AG04449 (cell line): ENCODE data around the gene NCOA4.

Experiments
- CTCF ChIA-PET: fragments of 350-600 bp; formaldehyde crosslinking; extraction: SDS; loops from one replicate; lab custom pipeline; 2021; ENCODE audit warnings: antibody characterized with exemption; lab: Yijun Ruan, JAX
- POLR2A ChIA-PET: fragments of 400-600, 350-600 bp; formaldehyde crosslinking; extraction: SDS; loops from one replicate; lab custom pipeline; 2020; ENCODE audit warnings: antibody characterized with exemption, inconsistent platforms; lab: Yijun Ruan, JAX
- DNase-seq: peaks from one replicate; pipeline ENCODE4 v3.0.0-alpha.2; 2010; ENCODE audit warnings: low read depth, low spot score
- H3K4me3 ChIP-seq: 2 replicates; pipeline ENCODE4 v1.5.1; 2011; ENCODE audit warnings: low read depth, mild to moderate bottlenecking, control low read depth, low read length
- TF ChIP-seq, protein P1 (sequence below): IDR thresholded peaks from one replicate; pipeline ENCODE4 v1.5.1; 2011; ENCODE audit warnings: mild to moderate bottlenecking, moderate library complexity, low read length, control low read depth, inconsistent platforms; ENCODE audit not compliant: insufficient read depth; ENCODE audit errors: missing control alignments

NCOA4 gene

DNA sequence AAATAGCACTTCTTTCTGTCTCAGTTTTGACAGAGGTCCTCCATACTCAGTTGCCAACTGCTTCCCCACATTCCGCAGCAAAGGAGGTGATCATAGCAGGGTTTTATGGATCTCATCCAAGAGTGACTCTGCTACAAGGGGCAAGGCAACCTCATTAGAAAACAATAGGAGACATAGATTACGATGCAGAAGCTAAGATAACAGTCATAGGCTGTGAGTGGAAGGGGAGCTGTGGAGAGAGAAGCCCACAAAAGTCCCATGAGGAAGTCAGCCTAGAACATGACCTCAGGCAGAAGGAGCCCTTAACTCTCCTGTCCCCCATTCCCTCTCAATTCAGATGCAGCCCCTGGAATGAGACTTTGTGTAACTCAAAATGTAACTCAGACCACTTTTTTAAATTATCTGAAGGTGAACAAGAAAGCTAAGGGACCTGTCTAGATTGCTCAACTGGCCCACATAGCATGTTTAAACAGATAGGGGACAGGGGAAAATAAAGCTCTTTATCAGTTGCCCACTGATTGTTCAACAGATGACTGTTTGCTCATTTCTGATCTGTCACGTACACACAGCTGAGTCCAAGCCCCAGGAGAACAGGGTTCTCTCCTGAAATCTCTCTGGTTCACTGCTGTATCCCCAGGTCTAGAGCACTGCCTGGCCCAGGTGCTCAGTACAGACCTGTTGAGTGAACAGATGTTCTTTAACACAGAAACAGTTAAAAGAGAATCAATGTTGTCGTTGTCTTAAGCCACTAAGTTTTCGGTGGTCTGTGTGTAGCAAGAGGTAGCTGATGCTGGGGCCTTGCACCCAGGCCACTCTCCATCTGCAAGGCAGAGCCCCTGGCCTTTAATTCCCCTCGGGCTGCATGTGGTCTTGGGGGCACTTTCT, 1.5 kb upstream of the NCOA4 start:
- POLR2A ChIA-PET: no interaction called here
- TF ChIP-seq, protein P1, sequence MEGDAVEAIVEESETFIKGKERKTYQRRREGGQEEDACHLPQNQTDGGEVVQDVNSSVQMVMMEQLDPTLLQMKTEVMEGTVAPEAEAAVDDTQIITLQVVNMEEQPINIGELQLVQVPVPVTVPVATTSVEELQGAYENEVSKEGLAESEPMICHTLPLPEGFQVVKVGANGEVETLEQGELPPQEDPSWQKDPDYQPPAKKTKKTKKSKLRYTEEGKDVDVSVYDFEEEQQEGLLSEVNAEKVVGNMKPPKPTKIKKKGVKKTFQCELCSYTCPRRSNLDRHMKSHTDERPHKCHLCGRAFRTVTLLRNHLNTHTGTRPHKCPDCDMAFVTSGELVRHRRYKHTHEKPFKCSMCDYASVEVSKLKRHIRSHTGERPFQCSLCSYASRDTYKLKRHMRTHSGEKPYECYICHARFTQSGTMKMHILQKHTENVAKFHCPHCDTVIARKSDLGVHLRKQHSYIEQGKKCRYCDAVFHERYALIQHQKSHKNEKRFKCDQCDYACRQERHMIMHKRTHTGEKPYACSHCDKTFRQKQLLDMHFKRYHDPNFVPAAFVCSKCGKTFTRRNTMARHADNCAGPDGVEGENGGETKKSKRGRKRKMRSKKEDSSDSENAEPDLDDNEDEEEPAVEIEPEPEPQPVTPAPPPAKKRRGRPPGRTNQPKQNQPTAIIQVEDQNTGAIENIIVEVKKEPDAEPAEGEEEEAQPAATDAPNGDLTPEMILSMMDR: no peak
- H3K4me3 ChIP-seq: no peak overlapping the region
- CTCF ChIA-PET: interaction anchor here (1.1 kb wide), 1 partner anchor 11 kb away, joined by 5 read pairs; no protein-coding TSS in a partner anchor
- DNase-seq: no peak

DNA sequence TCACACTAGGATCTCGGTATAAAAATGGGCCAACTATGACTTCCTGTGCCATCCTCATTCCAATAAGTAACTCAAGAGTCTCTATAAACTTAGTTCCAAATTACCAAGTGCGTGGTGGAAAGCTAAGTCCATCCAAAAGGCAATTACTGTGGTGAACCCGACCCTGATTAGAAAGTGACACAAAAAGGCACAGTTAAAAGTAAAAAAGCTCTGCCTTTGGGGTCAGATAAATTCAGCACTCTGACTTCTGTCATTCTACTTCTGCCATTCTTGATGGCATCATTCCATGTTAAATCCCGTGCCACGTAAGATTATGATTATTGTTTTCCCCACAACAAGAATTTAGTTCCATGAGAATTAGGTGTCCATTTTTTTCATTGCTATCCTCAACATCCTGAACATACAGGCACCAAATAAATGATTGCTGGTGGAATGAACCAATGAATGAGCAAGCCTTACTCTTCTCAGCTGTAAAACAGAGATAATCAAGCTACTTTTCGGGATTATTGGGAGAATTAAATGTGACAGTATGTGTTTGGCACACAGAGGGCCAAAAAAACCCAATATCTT, 877 bp downstream of the NCOA4 start:
- peak overlapping the region; percentile 94 for H3K4me3 ChIP-seq
- DNase-seq: no peak
- TF ChIP-seq, protein P1: no peak
- POLR2A ChIA-PET: interaction anchor here (1.4 kb wide), 1 partner anchor 8 kb away, joined by 4 read pairs; no protein-coding TSS in a partner anchor
- CTCF ChIA-PET: interaction anchor here (0.9 to 6.2 kb wide), 7 partner anchors 9 to 796 kb away, joined by 3 to 57 read pairs (median 4); no protein-coding TSS in a partner anchor

DNA sequence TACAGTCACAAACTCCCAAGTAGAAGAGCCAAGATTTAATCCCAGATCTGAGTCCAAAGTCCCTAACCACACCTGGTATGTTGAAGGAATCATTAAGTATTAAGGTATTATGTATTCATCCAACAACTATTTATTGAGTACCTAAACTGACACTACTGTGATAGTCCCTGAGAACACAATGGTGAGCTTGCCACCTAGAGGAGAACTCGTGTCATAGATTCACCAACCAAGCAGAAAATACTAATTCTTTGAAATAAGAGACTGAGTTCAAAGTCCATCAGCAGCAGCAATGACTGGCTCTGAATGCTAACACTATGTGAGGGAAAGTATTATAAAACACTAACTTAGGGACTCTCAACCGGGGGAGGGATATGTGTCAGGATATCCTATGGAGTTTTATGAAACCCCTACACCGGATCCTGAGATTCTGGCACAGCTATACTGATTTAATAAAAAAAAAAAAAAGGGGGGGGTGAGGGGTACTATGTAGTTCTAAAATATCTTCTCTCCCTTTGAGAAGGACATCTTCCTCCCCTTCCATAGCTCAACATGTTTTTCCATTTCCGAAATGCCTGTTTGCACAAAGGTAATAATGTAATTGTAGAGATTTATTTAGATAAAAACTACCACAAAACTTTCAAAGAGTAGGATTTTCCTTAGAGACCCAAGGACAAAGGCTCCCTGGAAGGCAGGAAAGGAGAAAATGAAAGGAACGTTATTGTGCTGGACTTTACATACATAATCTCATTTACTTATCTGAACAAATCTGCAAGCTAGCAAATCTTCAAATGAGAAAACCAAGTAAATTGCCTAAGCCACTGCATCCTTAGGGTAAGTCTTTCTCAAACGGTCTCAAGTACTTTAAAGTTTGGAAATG, 1.6 kb downstream of the NCOA4 start:
- ChIA-PET POLR2A (interaction anchor here (0.6 to 1.4 kb wide), 2 partner anchors 8 to 39 kb away, joined by 4 to 6 read pairs; no protein-coding TSS in a partner anchor), CTCF (interaction anchor here (0.9 to 6.2 kb wide), 8 partner anchors 8 to 795 kb away, joined by 3 to 57 read pairs (median 4); no protein-coding TSS in a partner anchor)
- H3K4me3 ChIP-seq: peak overlapping the region; percentile 94
- TF ChIP-seq, protein P1: peak; percentile 56
- DNase-seq: no peak

DNA sequence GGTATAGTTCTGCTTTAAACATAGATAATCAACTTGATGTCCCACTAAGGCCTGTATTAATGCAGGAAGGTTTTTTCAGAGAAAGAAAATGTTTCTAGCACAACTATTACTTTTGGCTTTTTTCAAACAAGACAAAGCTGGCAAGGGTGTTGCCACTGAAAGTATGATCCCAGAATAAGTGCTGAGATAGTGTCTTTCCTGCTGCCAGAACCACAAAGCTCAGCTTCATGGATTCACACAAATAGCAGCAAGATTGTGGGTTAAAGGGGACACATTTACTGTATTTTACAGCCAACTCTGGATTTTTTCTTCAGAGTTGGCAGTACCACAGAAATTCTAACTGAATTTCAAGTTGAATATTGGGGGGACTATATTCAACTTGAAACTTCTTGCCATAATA, 4.3 kb downstream of the NCOA4 start:
- ChIA-PET POLR2A (no interaction called here), CTCF (interaction anchor here (1.4 to 6.2 kb wide), 3 partner anchors 9 to 40 kb away, joined by 3 to 57 read pairs (median 37); no protein-coding TSS in a partner anchor)
- TF ChIP-seq, protein P1: no peak
- no peak for DNase-seq
- no peak overlapping the region for H3K4me3 ChIP-seq

DNA sequence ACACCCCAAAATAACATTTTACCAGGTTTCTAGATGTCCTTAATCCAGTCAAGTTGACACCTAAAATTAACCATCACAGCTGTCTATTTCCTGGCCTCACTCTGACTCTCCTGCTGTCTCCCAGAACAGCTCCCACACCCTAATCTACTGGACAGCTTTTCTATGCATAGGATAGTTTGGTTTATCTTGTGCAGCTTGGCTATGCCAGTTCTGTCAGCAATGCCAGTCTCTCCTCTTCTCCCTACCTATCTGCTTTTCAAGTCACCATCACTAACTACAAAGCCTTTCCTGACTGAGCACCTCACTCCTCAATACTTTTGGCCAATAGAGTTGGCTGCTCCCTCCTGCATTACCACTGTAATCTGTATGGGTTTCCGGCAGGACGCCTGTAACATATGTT, 5.0 kb downstream of the NCOA4 start:
- H3K4me3 ChIP-seq: no peak overlapping the region
- TF ChIP-seq, protein P1: no peak
- POLR2A ChIA-PET: no interaction called here
- no peak for DNase-seq
- CTCF ChIA-PET: interaction anchor here (6.2 kb wide), 1 partner anchor 9 kb away, joined by 57 read pairs; no protein-coding TSS in a partner anchor
